CD14-positive monocyte (primary cell): ENCODE data around the gene RFFL. TPM values are rescaled to one million over a fixed set of nuclear protein-coding genes. Genes with fewer than 3 reads are reported as not detected.
"Not testable (repeated sequence)": the region's sequence is repeated elsewhere in the genome, so short reads cannot be mapped to it uniquely, and the experiment has no call there.

Experiments used
- DNase-seq, 3 donors: peaks; one replicate each; pipeline ENCODE4 v3.0.0-alpha.2; 2011 to 2022
- H2AFZ ChIP-seq: 2 replicates; pipeline ENCODE4 v1.6.0; 2012; ENCODE audit warnings: mild to moderate bottlenecking, low read depth, low read length, inconsistent platforms; ENCODE audit not compliant: insufficient read depth, poor library complexity, severe bottlenecking
- H3K27ac ChIP-seq, 2 donors: 1 replicate in 1 of 2; 2 replicates in 1 of 2; pipeline ENCODE4 v1.5.1; 2012 to 2013; ENCODE audit warnings: low read length in 2 of 2, control low read depth in 1 of 2, inconsistent platforms in 1 of 2, low read depth in 1 of 2, mild to moderate bottlenecking in 1 of 2
- H3K27me3 ChIP-seq, 2 donors: one replicate each; pipeline versions ENCODE4 v1.6.0 to v1.6.1; 2011 to 2013; ENCODE audit warnings: low read length in 2 of 2; ENCODE audit not compliant: control insufficient read depth in 2 of 2, insufficient read depth in 2 of 2
- H3K36me3 ChIP-seq, 2 donors: replicated peaks in 1 of 2; 1 replicate in 1 of 2; 2 replicates in 1 of 2; pipeline versions ENCODE4 v1.5.1 to v1.6.1; 2012 to 2013; ENCODE audit warnings: low read length in 2 of 2, control low read depth in 1 of 2, inconsistent platforms in 1 of 2, mild to moderate bottlenecking in 1 of 2; ENCODE audit not compliant: insufficient read depth in 2 of 2, control insufficient read depth in 1 of 2
- H3K4me1 ChIP-seq, 2 donors: 1 replicate in 1 of 2; 2 replicates in 1 of 2; pipeline versions ENCODE4 v1.5.1 to v1.6.1; 2012 to 2013; ENCODE audit warnings: low read length in 2 of 2, control low read depth in 1 of 2, inconsistent platforms in 1 of 2, mild to moderate bottlenecking in 1 of 2, moderate library complexity in 1 of 2; ENCODE audit not compliant: insufficient read depth in 2 of 2, control insufficient read depth in 1 of 2
- H3K4me2 ChIP-seq: replicated peaks from 2 replicates; pipeline ENCODE3; 2012; ENCODE audit warnings: low read length, moderate library complexity, mild to moderate bottlenecking; ENCODE audit not compliant: poor library complexity, severe bottlenecking; ENCODE audit errors: extremely low read depth
- H3K4me3 ChIP-seq, 3 experiments: fragments of 200-600 bp in 1 of 3; sonication (generic) in 1 of 3; replicated peaks in 1 of 3; 1 replicate in 2 of 3; 2 replicates in 1 of 3; pipeline ENCODE4 v1.5.1; 2011 to 2013; ENCODE audit warnings: low read length in 3 of 3, mild to moderate bottlenecking in 3 of 3, control low read depth in 2 of 3, low read depth in 2 of 3, inconsistent platforms in 1 of 3, moderate library complexity in 1 of 3
- H3K79me2 ChIP-seq: 2 replicates; pipeline ENCODE4 v1.6.0; 2012; ENCODE audit warnings: mild to moderate bottlenecking, control low read depth, inconsistent platforms, low read length, moderate library complexity; ENCODE audit not compliant: insufficient read depth
- H3K9ac ChIP-seq: 2 replicates; pipeline ENCODE4 v1.6.0; 2017; ENCODE audit warnings: low read length, mild to moderate bottlenecking; ENCODE audit not compliant: insufficient read depth, poor library complexity, severe bottlenecking
- H3K9me3 ChIP-seq, 2 donors: replicated peaks in 1 of 2; 1 replicate in 1 of 2; 2 replicates in 1 of 2; pipeline versions ENCODE4 v1.5.1 to v1.6.1; 2012 to 2013; ENCODE audit warnings: low read length in 2 of 2, control low read depth in 1 of 2; ENCODE audit not compliant: control insufficient read depth in 1 of 2, insufficient read depth in 1 of 2
- H4K20me1 ChIP-seq: 2 replicates; pipeline ENCODE4 v1.6.0; 2012; ENCODE audit warnings: mild to moderate bottlenecking, low read length, control low read depth, moderate library complexity; ENCODE audit not compliant: insufficient read depth
- H3K27ac Mint-ChIP-seq, 7 donors: one replicate each; pipeline ENCODE4 v1.8.0; 2020; ENCODE audit warnings: mild to moderate bottlenecking in 7 of 7, mixed read lengths in 7 of 7, moderate library complexity in 6 of 7, inconsistent platforms in 2 of 7
- H3K27me3 Mint-ChIP-seq, 3 donors: one replicate each; pipeline ENCODE4 v1.8.0; 2021 to 2022; ENCODE audit warnings: low read depth in 3 of 3, mild to moderate bottlenecking in 3 of 3, mixed read lengths in 3 of 3, moderate library complexity in 3 of 3, inconsistent platforms in 1 of 3
- H3K36me3 Mint-ChIP-seq, 2 donors: one replicate each; pipeline ENCODE4 v1.8.0; 2020; ENCODE audit warnings: mixed read lengths in 2 of 2, inconsistent platforms in 1 of 2, mild to moderate bottlenecking in 1 of 2
- H3K4me1 Mint-ChIP-seq: one replicate; pipeline ENCODE4 v1.8.0; 2020; ENCODE audit warnings: mild to moderate bottlenecking, mixed read lengths
- H3K4me3 Mint-ChIP-seq, 2 donors: one replicate each; pipeline ENCODE4 v1.8.0; 2020; ENCODE audit warnings: mild to moderate bottlenecking in 2 of 2, mixed read lengths in 2 of 2, moderate library complexity in 1 of 2
- H3K9me3 Mint-ChIP-seq, 7 donors: one replicate each; pipeline ENCODE4 v1.8.0; 2020 to 2022; ENCODE audit warnings: mixed read lengths in 7 of 7, mild to moderate bottlenecking in 6 of 7, moderate library complexity in 6 of 7, inconsistent platforms in 2 of 7
- CTCF ChIP-seq: fragments of 200-600 bp; IDR thresholded peaks from one replicate; pipeline ENCODE4 v1.8.0; 2022; ENCODE audit warnings: antibody characterized with exemption, mild to moderate bottlenecking
- WGBS: methylation state at CpG from one replicate; pipeline ENCODE4 v1.1.5; 2013; ENCODE audit warnings: missing lambda C conversion rate; ENCODE audit not compliant: insufficient coverage; 5-methylcytosine and 5-hydroxymethylcytosine counted together
- intact Hi-C, 2 donors: fragments of 100-400 bp; cut with micrococcal nuclease; formaldehyde crosslinking; loops; one replicate each; pipeline versions ENCODE4 v1.15.0 to v1.15.1; 2023
- polyA plus RNA-seq, 3 donors: library from polyadenylated mRNA; depleted of rRNA in 1 of 3; unstranded in 2 of 3; stranded (reverse) in 1 of 3; fragments of 300-500 nt in 2 of 3; fragments of >200 nt in 1 of 3; fragmentation: Illumina TruSeq in 2 of 3; gene quantifications; 1 replicate in 2 of 3; 2 replicates in 1 of 3; pipeline ENCODE4 v1.2.3, GENCODE V29; 2012 to 2021

RFFL gene
- polyA plus RNA-seq, 3 donors: 16.1 to 25.1 (median 24.7) TPM

GRCh38 chr17:35046740-35047283 is 16.7 kb downstream of the RFFL start:
- DNase-seq: peak in 1 of 3 donors; percentile 48
- peak overlapping the region in 1 of 3 experiments; percentile 12 for H3K4me3 ChIP-seq
- H3K9ac ChIP-seq: no peak overlapping the region
- no peak overlapping the region for H2AFZ ChIP-seq
- no peaks in the 10 kb centered on the region for H3K9me3 ChIP-seq
- Mint-ChIP-seq H3K9me3 (no peaks in the 10 kb centered on the region), H3K4me3 (peak overlapping the region in 1 of 2 donors; percentile 43), H3K4me1 (peaks cover 42% of the 10 kb centered on the region), H3K27me3 (no peaks in the 10 kb centered on the region), H3K27ac (peak overlapping the region in 4 of 7 donors; percentile 42 to 85 (median 64)), H3K36me3 (peaks cover 12 to 21% of the 10 kb centered on the region in 2 donors)
- no peaks in the 10 kb centered on the region for H3K27me3 ChIP-seq
- peak overlapping the region in 1 of 2 donors; percentile 53 for H3K27ac ChIP-seq
- peaks cover 72% of the 10 kb centered on the region for H3K79me2 ChIP-seq
- H3K36me3 ChIP-seq: no peaks in the 10 kb centered on the region
- TF ChIP-seq CTCF: no peak
- 38% methylated on average over 3 of the region's 5 CpGs for WGBS
- H4K20me1 ChIP-seq: peaks cover 4% of the 10 kb centered on the region
- H3K4me1 ChIP-seq: peaks cover 37 to 42% of the 10 kb centered on the region in 2 donors
- intact Hi-C loops: loop anchor here in 1 of 2 donors (5.0 kb wide), 1 partner anchor 40 kb away; no protein-coding TSS in a partner anchor
- H3K4me2 ChIP-seq: no peak overlapping the region

- H2AFZ ChIP-seq: no peak overlapping the region
- peaks cover 0 to 1% of the 10 kb centered on the region in 2 donors for H3K36me3 ChIP-seq
- peaks cover 0 to under 1% (median 0%) of the 10 kb centered on the region in 7 donors for H3K9me3 Mint-ChIP-seq
- H3K4me2 ChIP-seq: no peak overlapping the region
- H3K4me3 ChIP-seq: peak overlapping the region in 1 of 3 experiments; percentile 12
- H3K79me2 ChIP-seq: peaks cover 72% of the 10 kb centered on the region
- intact Hi-C loops: loop anchor here in 1 of 2 donors (5.0 kb wide), 1 partner anchor 41 kb away; no protein-coding TSS in a partner anchor
- H3K27me3 ChIP-seq: no peaks in the 10 kb centered on the region
- H3K27me3 Mint-ChIP-seq: no peaks in the 10 kb centered on the region
- no CpG with 5 or more reads among the region's 4 CpGs for WGBS
- DNase-seq: no peak
- no peaks in the 10 kb centered on the region for H3K9me3 ChIP-seq
- TF ChIP-seq CTCF: no peak
- no peak overlapping the region for H3K9ac ChIP-seq
- H3K27ac ChIP-seq: peak overlapping the region in 1 of 2 donors; percentile 53
- peaks cover 14 to 24% of the 10 kb centered on the region in 2 donors for H3K36me3 Mint-ChIP-seq
- peak overlapping the region in 1 of 2 donors; percentile 11 for H3K4me3 Mint-ChIP-seq
- peaks cover 32 to 36% of the 10 kb centered on the region in 2 donors for H3K4me1 ChIP-seq
- H4K20me1 ChIP-seq: peaks cover 4% of the 10 kb centered on the region
- peak overlapping the region in 4 of 7 donors; percentile 44 to 85 (median 64) for H3K27ac Mint-ChIP-seq
- H3K4me1 Mint-ChIP-seq: peaks cover 37% of the 10 kb centered on the region
Observed at GRCh38 chr17:35046245-35046644, 17.3 kb downstream of the RFFL start.

GRCh38 chr17:35045458-35045979 is 18.0 kb downstream of the RFFL start:
- intact Hi-C loops: loop anchor here in 1 of 2 donors (5.0 kb wide), 1 partner anchor 42 kb away; no protein-coding TSS in a partner anchor
- Histone ChIP-seq H3K4me1 (peaks cover 24 to 29% of the 10 kb centered on the region in 2 donors), H3K4me3 (peak overlapping the region in 1 of 3 experiments; percentile 12), H3K27ac (peak overlapping the region in 1 of 2 donors; percentile 6), H3K79me2 (peaks cover 78% of the 10 kb centered on the region)
- not testable (repeated sequence) for H3K27me3 Mint-ChIP-seq, H3K4me2 ChIP-seq, H2AFZ ChIP-seq, H3K9me3 ChIP-seq, DNase-seq, H3K9ac ChIP-seq, H3K27me3 ChIP-seq, H3K4me3 Mint-ChIP-seq, H3K9me3 Mint-ChIP-seq, H4K20me1 ChIP-seq, H3K36me3 ChIP-seq
- peaks cover 20 to 30% of the 10 kb centered on the region in 2 donors for H3K36me3 Mint-ChIP-seq
- 90% methylated on average over 2 of the region's 13 CpGs for WGBS
- H3K4me1 Mint-ChIP-seq: peaks cover 34% of the 10 kb centered on the region
- peak overlapping the region in 3 of 7 donors; percentile 66 to 85 (median 74) for H3K27ac Mint-ChIP-seq
